NCI-H187 (cell line): Measurements from ENCODE around the gene EIF2S3B.
"Not testable (repeated sequence)": the region's sequence is repeated elsewhere in the genome, so short reads cannot be mapped to it uniquely, and the experiment has no call there.

Experiments
- DNase-seq, 2 experiments: peaks; one replicate each; lab custom pipeline; 2025; lab: John Stamatoyannopoulos, UW

The EIF2S3B gene

DNA sequence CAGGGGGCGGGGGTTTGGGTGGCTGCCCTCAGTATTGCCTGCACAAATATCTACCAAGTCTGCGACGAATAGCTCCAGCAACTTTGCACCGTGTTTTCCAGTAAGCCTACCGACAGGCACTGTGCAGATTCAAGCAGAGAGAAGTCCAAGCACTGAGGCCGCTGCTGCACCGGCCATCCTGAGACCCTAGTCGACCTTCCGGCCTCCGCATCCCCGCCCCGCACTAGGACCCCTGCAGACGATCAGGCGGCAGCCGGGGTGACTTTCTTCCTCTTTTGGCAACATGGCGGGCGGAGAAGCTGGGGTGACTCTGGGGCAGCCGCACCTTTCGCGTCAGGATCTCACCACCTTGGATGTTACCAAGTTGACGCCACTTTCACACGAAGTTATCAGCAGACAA, at the start of gene EIF2S3B:
Gene EIF2S3B (plus strand): TSS at position 271 of the 400 bp plus-strand sequence. CDS start 13 bp downstream, at position 284.
- no peak for DNase-seq

GRCh38 chr12:10456856-10457255, 48.8 kb upstream of the EIF2S3B start:
- DNase-seq: no peak

GRCh38 chr12:10457760-10458159, 47.9 kb upstream of the EIF2S3B start:
- DNase-seq: no peak

DNA sequence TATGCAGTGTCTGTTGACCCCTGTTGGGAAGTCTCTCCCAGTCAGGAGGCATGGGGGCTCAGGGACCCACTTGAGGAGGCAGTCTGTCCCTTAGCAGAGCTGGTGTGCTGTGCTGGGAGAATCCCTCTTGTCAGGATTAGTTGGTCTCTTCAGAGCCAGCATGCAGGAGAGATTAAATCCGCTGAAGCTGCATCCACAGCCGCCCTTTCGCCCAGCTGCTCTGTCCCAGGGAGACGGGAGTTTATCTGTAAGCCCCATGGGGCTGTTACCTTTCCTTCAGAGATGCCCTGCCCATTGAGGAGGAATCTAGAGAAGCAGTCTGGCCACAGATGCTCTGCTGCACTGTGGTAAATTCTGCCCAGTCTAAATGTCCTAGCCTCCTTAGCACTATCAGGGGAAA, 39.4 kb upstream of the EIF2S3B start:
- DNase-seq: no peak

DNA sequence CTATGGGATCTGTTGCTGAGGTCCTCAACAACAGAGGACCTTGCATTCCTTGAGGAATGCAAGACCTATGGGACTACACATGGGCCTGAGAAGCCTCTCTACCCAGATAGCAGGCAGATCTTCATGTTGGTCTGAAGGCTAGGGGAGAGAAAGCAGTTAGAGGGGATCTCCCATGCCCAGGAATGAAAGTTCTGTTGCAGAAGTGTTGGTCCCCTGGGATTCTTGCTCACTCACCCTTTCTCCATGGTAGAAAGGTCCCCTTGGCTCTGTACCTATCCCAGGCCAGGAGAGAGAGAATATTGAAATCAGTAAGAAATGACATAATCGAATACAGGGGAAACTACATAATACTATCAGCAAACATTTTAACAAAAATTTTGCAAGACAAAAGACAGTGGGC, 36.0 kb upstream of the EIF2S3B start:
- DNase-seq: no peak

DNA sequence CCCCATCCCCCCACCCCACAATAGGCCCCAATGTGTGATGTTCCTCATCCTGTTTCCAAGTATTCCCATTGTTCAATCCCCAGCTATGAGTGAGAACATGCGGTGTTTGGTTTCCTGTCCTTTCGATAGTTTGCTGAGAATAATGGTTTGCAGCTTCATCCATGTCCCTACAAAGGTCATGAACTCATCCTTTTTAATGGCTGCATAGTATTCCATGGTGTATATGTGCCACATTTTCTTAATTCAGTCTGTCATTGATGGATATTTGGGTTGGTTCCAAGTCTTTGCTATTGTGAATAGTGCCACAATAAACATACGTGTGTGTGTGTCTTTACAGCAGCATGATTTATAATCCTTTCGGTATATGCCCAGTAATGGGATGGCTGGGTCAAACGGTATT, 32.9 kb upstream of the EIF2S3B start:
- DNase-seq: not testable (repeated sequence)

- DNase-seq: not testable (repeated sequence)
These were observed 23.8 kb upstream of the EIF2S3B start for GRCh38 chr12:10481901-10482300.

DNA sequence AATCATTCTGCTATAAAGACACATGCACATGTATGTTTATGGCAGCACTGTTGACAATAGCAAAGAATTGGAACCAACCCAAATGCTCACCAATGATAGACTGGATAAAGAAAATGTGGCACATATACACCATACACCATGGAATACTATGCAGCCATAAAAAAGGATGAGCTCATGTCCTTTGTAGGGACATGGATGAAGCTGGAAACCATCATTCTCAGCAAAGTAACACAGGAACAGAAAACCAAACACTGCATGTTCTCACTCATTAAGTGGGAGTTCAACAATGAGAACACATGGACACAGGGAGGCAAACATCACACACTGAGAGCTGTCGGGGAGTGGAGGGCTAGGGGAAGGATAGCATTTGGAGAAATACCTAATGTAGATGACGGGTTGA, 18.4 kb upstream of the EIF2S3B start:
- not testable (repeated sequence) for DNase-seq

DNA sequence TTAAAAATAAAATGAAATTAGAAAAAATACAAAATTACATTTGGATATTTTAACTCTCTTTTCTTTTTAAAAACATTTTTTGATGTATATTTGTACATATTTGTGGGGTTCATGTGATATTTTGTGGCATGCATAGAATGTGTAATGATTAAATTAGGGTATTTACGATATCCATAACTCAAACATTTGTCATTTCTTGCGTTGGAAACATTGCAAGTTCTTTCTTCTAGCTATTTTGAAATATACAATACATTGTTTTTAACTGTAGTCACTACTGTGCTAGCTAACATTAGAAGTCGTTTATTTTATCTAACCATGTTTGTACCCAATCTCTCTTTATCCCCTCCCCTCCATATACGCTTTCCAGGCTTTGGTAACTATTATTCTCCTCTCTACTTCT, 13.9 kb upstream of the EIF2S3B start:
- DNase-seq: no peak

DNA sequence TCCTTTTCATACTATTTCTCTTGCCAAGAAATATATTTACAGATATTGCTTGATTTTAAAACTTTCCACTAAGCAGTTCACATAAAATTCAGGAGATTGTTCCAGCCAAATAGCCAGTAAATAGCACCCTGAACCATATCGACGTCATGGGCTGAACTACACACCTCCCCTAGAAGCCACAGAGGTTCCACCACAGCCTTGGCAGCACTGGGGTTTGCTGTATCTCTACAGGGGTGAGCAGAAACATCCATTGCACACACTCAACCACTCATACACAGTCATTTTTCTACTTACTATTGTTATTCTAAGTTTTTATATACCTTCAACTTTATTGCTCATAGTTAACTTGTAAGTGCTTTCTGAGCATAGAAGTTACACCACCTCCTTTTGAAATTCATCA, 8.1 kb upstream of the EIF2S3B start:
- no peak for DNase-seq

GRCh38 chr12:10498042-10498441, 7.6 kb upstream of the EIF2S3B start:
- no peak for DNase-seq

- DNase-seq: no peak
These were observed 4.7 kb upstream of the EIF2S3B start for GRCh38 chr12:10501030-10501429.

- no peak for DNase-seq
These were observed 2.2 kb upstream of the EIF2S3B start for GRCh38 chr12:10503460-10503859.

- no peak for DNase-seq
These were observed 6.2 kb downstream of the EIF2S3B start for GRCh38 chr12:10511756-10512355.

- DNase-seq: no peak
These were observed 7.1 kb downstream of the EIF2S3B start for GRCh38 chr12:10512798-10513197.

- no peak for DNase-seq
These were observed 15.9 kb downstream of the EIF2S3B start for GRCh38 chr12:10521555-10521954.

- no peak for DNase-seq
These were observed 22.7 kb downstream of the EIF2S3B start for GRCh38 chr12:10528174-10528953.

GRCh38 chr12:10529603-10530002, 23.9 kb downstream of the EIF2S3B start:
- no peak for DNase-seq

GRCh38 chr12:10537721-10538120, 32.0 kb downstream of the EIF2S3B start:
- no peak for DNase-seq

DNA sequence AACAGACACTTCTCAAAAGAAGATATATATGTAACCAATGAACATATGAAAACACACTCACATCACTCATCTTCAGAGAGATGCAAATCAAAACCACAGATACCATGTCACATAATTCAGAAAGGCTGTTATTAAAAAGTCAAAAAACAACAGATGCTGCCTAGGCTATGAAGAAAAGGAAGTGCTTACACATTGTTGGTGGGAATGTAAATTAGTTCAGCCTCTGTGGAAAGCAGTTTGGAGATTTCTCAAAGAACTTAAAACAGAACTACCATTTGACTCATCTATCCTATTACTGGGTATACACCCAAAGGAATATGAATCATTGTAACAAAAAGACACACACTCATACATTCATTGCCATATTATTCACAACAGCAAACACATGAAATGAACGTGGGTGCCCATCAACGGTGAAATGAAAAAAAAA, 35.1 kb downstream of the EIF2S3B start:
- DNase-seq: no peak

DNA sequence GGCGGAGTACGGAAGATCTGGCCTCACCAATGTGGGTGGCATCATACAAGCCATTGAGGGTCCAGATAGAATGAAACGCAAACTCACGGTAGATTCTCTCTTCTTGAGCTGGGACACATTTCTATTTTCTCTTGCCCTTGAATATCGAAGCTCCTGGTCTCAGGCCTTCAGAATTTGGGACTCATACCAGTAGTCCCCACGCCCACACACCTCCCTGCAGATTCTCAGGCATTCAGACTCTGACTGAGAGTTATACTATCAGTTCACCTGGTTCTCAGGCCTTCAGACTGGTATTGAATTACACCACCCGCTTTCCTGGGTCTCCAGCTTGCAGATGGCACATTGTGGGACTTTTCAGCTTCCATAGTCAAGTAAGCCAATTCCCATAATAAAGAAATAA, 37.8 kb downstream of the EIF2S3B start:
- no peak for DNase-seq

DNA sequence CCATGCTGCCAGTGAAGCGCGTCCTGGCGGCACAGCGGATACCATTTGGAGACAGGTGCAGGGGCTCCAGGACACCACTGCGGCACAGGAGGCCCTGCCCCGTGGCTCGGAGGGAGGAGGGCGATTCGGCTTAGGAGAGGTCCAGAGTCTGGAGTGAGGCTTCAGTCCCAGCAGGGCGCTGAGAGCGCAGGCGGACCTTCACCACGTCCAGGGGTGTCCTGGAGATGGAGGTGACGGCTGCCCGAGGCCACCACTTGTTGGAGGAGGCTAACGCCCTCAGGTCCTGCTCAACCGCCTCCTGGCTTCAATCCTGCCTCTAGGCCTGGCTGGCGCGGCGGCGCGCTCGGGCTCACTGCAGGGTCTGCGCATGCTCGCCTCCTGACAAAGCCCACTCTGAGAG, 45.7 kb downstream of the EIF2S3B start:
- no peak for DNase-seq

DNA sequence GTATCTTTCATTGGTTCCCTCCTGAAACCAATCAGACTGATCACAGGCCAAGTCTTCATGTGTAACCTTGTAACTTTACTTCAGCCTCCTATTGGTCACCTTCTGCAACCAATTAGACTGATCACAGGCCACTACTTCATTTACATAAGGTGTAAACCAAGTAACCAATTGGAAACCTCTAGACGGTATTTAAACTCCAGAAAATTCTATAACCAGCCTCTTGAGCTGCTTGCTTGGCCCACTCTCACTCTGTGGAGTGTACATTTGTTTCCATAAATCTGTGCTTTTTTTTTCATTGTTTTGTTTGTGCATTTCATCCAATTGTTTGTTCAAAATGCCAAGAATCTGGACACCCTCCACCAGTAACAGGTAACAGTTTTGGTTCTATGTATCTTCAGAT, 47.5 kb downstream of the EIF2S3B start:
- DNase-seq: no peak
